ENCODE measurements around the gene RBMS3.

DNA sequence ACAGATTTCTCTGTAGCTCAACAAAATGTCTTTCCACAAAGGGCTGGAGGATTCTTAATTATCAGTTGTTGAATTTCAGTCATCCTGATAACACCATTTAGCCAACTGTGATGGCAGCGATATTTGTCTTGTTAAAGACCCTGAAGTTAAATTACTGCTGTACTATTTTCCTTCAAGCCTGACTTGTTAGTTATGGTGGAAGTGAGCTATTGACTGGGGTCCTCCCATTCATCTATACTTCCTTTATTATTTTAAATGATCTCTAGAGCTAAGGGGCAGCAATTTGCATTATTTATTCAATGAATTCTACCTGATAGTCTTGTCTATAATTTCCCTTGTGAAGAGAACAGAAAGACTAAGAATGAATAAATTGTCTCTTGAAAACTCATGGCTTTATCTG, 64.1 kb downstream of the RBMS3 start:
- TF ChIP-seq POLR2AphosphoS5 (IDR thresholded peaks at IDR 0.05): no peak
- TF ChIP-seq, protein P1, sequence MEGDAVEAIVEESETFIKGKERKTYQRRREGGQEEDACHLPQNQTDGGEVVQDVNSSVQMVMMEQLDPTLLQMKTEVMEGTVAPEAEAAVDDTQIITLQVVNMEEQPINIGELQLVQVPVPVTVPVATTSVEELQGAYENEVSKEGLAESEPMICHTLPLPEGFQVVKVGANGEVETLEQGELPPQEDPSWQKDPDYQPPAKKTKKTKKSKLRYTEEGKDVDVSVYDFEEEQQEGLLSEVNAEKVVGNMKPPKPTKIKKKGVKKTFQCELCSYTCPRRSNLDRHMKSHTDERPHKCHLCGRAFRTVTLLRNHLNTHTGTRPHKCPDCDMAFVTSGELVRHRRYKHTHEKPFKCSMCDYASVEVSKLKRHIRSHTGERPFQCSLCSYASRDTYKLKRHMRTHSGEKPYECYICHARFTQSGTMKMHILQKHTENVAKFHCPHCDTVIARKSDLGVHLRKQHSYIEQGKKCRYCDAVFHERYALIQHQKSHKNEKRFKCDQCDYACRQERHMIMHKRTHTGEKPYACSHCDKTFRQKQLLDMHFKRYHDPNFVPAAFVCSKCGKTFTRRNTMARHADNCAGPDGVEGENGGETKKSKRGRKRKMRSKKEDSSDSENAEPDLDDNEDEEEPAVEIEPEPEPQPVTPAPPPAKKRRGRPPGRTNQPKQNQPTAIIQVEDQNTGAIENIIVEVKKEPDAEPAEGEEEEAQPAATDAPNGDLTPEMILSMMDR (IDR thresholded peaks at IDR 0.05): no peak
